GM19324 (cell line): Measurements from ENCODE around the gene RSPH1.

Experiments used
- ATAC-seq: cut with Tn5 transposase; IDR thresholded peaks from one replicate; pipeline ENCODE4 v1.9.1; 2021; ENCODE audit warnings: mild to moderate bottlenecking, moderate library complexity; ENCODE audit not compliant: unreplicated experiment, low FRiP score

The RSPH1 gene

GRCh38 chr21:42513985-42514882 is 18.2 kb upstream of the RSPH1 start:
- peak; percentile 37 for ATAC-seq

GRCh38 chr21:42513151-42513984 is 17.3 kb upstream of the RSPH1 start, which contains the start of gene SLC37A1:
Gene SLC37A1 (plus strand): TSS chr21:42513852. CDS start chr21:42518455, 4,603 bp downstream.
- peak; percentile 50 for ATAC-seq

GRCh38 chr21:42512346-42513034 is 16.5 kb upstream of the RSPH1 start:
- no peak for ATAC-seq

- ATAC-seq = no peak
These were observed 13.2 kb upstream of the RSPH1 start for GRCh38 chr21:42509244-42509643.

GRCh38 chr21:42508371-42508770 is 12.3 kb upstream of the RSPH1 start:
- ATAC-seq = no peak

GRCh38 chr21:42507418-42507817 is 11.4 kb upstream of the RSPH1 start:
- no peak for ATAC-seq

- peak; percentile 73 for ATAC-seq
These were observed 9.2 kb upstream of the RSPH1 start for GRCh38 chr21:42505090-42505726.

GRCh38 chr21:42503711-42504110 is 7.7 kb upstream of the RSPH1 start:
- ATAC-seq = no peak

- ATAC-seq = no peak
These were observed 4.7 kb upstream of the RSPH1 start for GRCh38 chr21:42500736-42501135.

GRCh38 chr21:42500225-42500624 is 4.2 kb upstream of the RSPH1 start:
- ATAC-seq = no peak

- ATAC-seq = no peak
These were observed 3.6 kb upstream of the RSPH1 start for GRCh38 chr21:42499444-42500112.

- ATAC-seq = no peak
These were observed 2.0 kb upstream of the RSPH1 start for GRCh38 chr21:42498012-42498411.

- no peak for ATAC-seq
These were observed 797 bp upstream of the RSPH1 start for GRCh38 chr21:42496839-42497202.

- ATAC-seq = no peak
These were observed 282 bp downstream of the RSPH1 start for GRCh38 chr21:42495765-42496119.

GRCh38 chr21:42495027-42495426 is 997 bp downstream of the RSPH1 start:
- ATAC-seq = no peak

- no peak for ATAC-seq
These were observed 2.6 kb downstream of the RSPH1 start for GRCh38 chr21:42493109-42494060.

GRCh38 chr21:42492201-42492600 is 3.8 kb downstream of the RSPH1 start:
- ATAC-seq = no peak

- ATAC-seq = no peak
These were observed 4.7 kb downstream of the RSPH1 start for GRCh38 chr21:42491328-42491727.

- no peak for ATAC-seq
These were observed 5.3 kb downstream of the RSPH1 start for GRCh38 chr21:42490720-42491119.
